ENCODE data around the gene DBR1.

GRCh38 chr3:138222131-138222941, 47.6 kb upstream of the DBR1 start:
- TF ChIP-seq POLR2A (IDR thresholded peaks at IDR 0.05) = no peak
- TF ChIP-seq, protein P1, sequence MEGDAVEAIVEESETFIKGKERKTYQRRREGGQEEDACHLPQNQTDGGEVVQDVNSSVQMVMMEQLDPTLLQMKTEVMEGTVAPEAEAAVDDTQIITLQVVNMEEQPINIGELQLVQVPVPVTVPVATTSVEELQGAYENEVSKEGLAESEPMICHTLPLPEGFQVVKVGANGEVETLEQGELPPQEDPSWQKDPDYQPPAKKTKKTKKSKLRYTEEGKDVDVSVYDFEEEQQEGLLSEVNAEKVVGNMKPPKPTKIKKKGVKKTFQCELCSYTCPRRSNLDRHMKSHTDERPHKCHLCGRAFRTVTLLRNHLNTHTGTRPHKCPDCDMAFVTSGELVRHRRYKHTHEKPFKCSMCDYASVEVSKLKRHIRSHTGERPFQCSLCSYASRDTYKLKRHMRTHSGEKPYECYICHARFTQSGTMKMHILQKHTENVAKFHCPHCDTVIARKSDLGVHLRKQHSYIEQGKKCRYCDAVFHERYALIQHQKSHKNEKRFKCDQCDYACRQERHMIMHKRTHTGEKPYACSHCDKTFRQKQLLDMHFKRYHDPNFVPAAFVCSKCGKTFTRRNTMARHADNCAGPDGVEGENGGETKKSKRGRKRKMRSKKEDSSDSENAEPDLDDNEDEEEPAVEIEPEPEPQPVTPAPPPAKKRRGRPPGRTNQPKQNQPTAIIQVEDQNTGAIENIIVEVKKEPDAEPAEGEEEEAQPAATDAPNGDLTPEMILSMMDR (IDR thresholded peaks at IDR 0.05) = no peak

Measured in thyroid gland (tissue), 4 donors.